RWPE2 (cell line): ENCODE results near the gene SHLD2.
A peak's percentile ranks its signal among the peaks of the same experiment; 100 is the strongest.
"Not testable (repeated sequence)": the region's sequence is repeated elsewhere in the genome, so short reads cannot be mapped to it uniquely, and the experiment has no call there.

Experiments used
- ATAC-seq: fragments of 200-7000 bp; cut with Tn5 transposase; 3 replicates; pipeline ENCODE4 v1.9.1; 2021; ENCODE audit warnings: low read depth
- DNase-seq: peaks from one replicate; pipeline ENCODE4 v3.0.0-alpha.2; 2020; ENCODE audit warnings: low spot score
- H3K27ac ChIP-seq: fragments of 450-650 bp; 2 replicates; pipeline ENCODE4 v1.5.1; 2017; ENCODE audit warnings: mild to moderate bottlenecking; ENCODE audit not compliant: poor library complexity, severe bottlenecking
- H3K27me3 ChIP-seq: fragments of 250-450 bp; sonication (Bioruptor Pico); 2 replicates; pipeline ENCODE4 v1.5.1; 2021; ENCODE audit warnings: mild to moderate bottlenecking, moderate library complexity; ENCODE audit not compliant: insufficient read depth, poor library complexity, severe bottlenecking
- H3K36me3 ChIP-seq: fragments of 250-450 bp; sonication (Bioruptor Pico); 2 replicates; pipeline ENCODE4 v1.5.1; 2020; ENCODE audit warnings: low read depth, mild to moderate bottlenecking, moderate library complexity
- H3K4me1 ChIP-seq: fragments of 250-450 bp; sonication (Bioruptor Pico); 2 replicates; pipeline ENCODE4 v1.5.1; 2021; ENCODE audit warnings: mild to moderate bottlenecking, moderate library complexity; ENCODE audit not compliant: insufficient read depth, poor library complexity, severe bottlenecking
- H3K4me3 ChIP-seq: fragments of 250-450 bp; sonication (Bioruptor Pico); 2 replicates; pipeline ENCODE4 v1.5.1; 2021; ENCODE audit warnings: mild to moderate bottlenecking, moderate library complexity; ENCODE audit not compliant: severe bottlenecking
- H3K9me3 ChIP-seq: fragments of 250-450 bp; sonication (Bioruptor Pico); 2 replicates; pipeline ENCODE4 v1.5.1; 2021; ENCODE audit warnings: mild to moderate bottlenecking, moderate library complexity; ENCODE audit not compliant: severe bottlenecking

SHLD2 gene

DNA sequence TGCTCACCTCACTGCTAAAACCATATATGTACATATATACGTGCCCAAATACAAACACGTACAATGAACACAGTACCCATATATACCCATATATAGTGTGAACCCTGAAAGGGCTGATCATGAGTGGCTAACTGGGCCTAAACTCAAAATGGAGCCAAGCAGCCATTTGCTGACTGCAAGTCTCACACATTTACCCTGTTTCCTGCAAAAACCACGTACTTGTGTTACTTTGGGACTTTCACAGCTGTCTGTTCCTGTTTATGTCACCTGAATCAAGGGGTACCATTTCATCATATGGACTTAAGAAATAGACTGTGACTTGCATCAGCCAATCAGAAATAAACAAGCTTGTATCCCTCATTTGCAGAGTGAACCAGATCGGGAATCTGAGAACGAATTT is 124.4 kb downstream of the SHLD2 start:
- H3K4me3 ChIP-seq, H3K4me1 ChIP-seq, DNase-seq, H3K27me3 ChIP-seq, ATAC-seq, H3K27ac ChIP-seq, H3K36me3 ChIP-seq, H3K9me3 ChIP-seq: not testable (repeated sequence)

DNA sequence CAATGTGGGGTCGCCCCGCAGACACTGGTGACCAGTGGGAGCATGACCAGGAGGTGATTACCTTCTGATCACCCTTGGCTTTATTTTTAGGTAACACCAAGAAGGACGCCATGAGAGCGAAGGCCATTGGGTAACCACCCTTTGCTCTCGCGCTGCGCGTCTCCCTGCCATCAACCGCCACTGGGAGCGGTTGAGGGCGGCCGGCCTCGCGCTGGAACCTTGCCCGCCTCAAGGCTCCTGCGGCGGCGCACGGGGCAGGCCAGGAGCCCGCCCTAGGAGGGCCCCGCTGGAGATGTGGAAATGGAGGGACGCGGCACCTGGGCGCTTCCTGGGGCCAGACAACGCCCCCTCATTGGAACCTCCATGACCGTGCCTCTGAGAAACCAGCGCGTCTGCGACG is 127.8 kb downstream of the SHLD2 start:
- H3K27me3 ChIP-seq, ATAC-seq, H3K36me3 ChIP-seq, H3K4me1 ChIP-seq, H3K27ac ChIP-seq, DNase-seq, H3K4me3 ChIP-seq, H3K9me3 ChIP-seq: not testable (repeated sequence)

DNA sequence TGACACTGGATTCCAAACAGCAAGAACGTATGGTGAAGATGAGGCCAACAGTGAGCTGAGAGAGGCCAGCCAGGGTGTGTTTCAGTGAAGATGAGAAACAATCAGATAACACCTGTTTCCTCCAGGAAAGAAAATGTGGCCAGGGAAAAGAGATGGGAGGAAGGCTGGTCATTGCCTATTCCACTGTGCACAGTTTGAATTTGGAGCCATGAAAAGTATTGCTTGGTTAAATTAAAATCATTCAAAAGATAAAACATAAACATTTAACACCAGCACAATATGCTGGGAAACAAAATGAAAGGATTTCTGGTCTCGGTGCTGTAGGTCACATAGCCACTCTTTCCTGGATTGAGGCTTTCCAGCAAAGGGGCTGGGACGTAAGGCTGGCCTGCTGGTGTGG is 130.1 kb downstream of the SHLD2 start, which contains the start of gene NUTM2A:
Gene NUTM2A, plus strand, starts transcription at position 301 of the 400 bp plus-strand sequence. CDS start 383 bp downstream, outside the sequence.
- H3K27me3 ChIP-seq, H3K4me3 ChIP-seq, ATAC-seq, DNase-seq, H3K4me1 ChIP-seq, H3K9me3 ChIP-seq, H3K27ac ChIP-seq, H3K36me3 ChIP-seq: not testable (repeated sequence)

DNA sequence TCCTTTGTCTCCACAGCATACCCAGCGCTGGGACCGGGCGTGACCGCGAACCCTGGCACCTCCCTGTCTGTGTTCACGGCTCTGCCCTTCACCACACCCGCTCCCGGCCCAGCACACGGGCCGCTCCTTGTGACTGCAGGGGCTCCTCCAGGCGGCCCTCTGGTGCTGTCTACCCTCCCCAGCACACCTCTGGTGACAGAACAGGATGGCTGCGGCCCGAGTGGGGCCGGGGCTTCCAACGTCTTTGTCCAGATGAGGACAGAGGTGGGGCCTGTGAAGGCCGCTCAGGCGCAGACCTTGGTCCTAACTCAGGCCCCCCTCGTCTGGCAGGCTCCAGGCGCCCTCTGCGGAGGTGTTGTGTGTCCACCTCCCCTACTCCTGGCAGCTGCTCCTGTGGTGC is 133.2 kb downstream of the SHLD2 start:
- H3K36me3 ChIP-seq, H3K9me3 ChIP-seq, H3K27ac ChIP-seq, DNase-seq, H3K4me1 ChIP-seq, ATAC-seq, H3K27me3 ChIP-seq, H3K4me3 ChIP-seq: not testable (repeated sequence)

DNA sequence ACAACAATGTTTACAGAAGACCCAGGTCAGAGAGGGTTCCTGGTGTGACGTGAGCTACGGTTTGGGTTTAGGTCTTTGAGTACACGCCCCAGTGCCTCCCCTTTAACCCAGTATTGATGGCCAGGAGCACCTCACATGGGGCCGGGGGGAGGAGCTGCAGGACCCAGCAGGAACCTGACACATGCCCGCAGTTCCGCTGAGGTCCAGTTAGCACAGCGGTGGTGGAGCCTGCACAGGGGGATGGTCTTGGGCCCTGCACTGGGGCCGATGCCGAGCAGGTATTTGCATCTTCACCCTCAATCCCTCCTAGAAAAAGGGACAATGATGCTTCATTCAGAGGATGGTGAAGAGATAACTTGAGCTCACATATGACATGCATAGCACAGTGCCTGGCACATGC is 134.2 kb downstream of the SHLD2 start:
- ATAC-seq, H3K36me3 ChIP-seq, H3K27me3 ChIP-seq, H3K4me3 ChIP-seq, H3K9me3 ChIP-seq, H3K4me1 ChIP-seq, H3K27ac ChIP-seq: not testable (repeated sequence)
- peak; percentile 51 for DNase-seq

DNA sequence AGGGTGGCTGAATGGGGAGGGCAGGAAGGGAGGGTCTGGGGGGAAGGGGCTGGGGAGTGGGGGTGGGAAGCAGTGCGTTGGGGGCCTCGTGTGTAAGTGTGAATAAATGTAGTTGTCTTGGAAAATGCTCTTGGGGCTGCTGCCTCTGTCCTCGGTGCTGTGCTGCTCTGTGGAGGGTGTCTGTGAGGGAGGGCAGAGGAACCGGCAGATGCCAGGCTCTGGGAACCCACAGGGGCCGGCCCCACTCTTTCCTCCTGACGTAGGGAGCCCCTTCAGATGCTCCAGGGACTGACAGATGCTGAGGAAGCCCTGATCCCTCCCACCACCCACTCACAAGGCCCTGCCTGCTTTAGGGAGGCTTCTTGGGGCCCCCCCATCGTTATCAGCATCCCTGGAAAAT is 139.8 kb downstream of the SHLD2 start:
- H3K9me3 ChIP-seq, H3K4me3 ChIP-seq, DNase-seq, H3K27me3 ChIP-seq, H3K36me3 ChIP-seq, ATAC-seq, H3K27ac ChIP-seq, H3K4me1 ChIP-seq: not testable (repeated sequence)

DNA sequence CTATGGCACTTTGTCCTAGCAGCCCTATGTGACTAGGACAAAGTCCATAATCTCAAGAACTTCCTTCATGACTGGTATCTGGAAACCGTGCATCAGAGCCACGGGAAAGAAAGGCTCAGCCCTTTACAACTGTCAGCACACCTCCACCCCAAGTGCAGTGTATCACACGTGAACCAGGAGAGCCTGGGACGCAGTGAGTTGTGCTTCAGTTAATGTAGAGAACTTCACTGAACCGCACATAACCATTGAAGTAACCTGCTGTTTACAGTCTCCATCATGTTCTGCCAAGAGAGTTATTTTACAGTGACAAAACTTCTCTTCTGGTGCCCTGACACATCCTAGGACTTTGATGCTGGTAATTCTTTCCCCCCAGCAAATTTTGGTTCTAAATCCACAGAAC is 142.2 kb downstream of the SHLD2 start:
- not testable (repeated sequence) for DNase-seq, H3K4me3 ChIP-seq, H3K36me3 ChIP-seq, ATAC-seq, H3K9me3 ChIP-seq, H3K27me3 ChIP-seq, H3K27ac ChIP-seq, H3K4me1 ChIP-seq

DNA sequence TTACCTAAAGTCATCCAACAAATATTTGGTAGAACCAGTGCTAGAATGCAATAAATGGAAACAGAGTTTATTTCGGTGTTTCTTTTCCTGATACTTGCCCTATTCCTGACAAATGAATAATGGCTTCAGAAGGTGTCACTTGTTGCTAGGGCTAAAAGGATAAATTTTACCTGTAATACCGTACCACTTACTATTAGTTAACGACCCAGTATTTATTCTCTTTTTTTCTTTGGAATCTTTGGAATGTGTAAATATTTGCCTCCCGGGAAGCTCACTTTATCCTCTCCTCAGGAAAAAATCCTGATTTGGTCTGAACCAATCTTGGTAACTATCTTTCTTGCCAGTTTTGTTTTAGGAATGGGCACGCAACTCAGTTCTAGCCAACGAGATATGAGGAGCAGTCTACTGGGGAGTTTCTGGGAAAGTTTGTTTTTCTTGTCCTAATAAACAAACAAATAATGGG is 144.4 kb downstream of the SHLD2 start:
- H3K27me3 ChIP-seq, H3K36me3 ChIP-seq, H3K4me3 ChIP-seq, H3K4me1 ChIP-seq, H3K9me3 ChIP-seq, H3K27ac ChIP-seq, DNase-seq: not testable (repeated sequence)
- peak; percentile 45; the same call in 1 of the 3 replicates for ATAC-seq
